ENCODE data around the gene SRGAP2C. TPM values are rescaled to one million over a fixed set of nuclear protein-coding genes. Genes with fewer than 3 reads are reported as not detected.
"Not testable (repeated sequence)": the region's sequence is repeated elsewhere in the genome, so short reads cannot be mapped to it uniquely, and the experiment has no call there.

Gene SRGAP2C
- polyA plus RNA-seq, 1 donor, result 26.2 TPM

GRCh38 chr1:121332599-121333562, 148.1 kb downstream of the SRGAP2C start:
- not testable (repeated sequence) for DNase-seq (ENCODE audit: low read depth)

GRCh38 chr1:121337958-121338357, 153.2 kb downstream of the SRGAP2C start:
- DNase-seq (ENCODE audit: low read depth), result not testable (repeated sequence)

GRCh38 chr1:121339611-121340010, 154.8 kb downstream of the SRGAP2C start:
- DNase-seq (ENCODE audit: low read depth), result not testable (repeated sequence)

GRCh38 chr1:121343311-121343906, 158.6 kb downstream of the SRGAP2C start:
- DNase-seq (ENCODE audit: low read depth), result not testable (repeated sequence)

- DNase-seq (ENCODE audit: low read depth), result not testable (repeated sequence)
These were observed 159.6 kb downstream of the SRGAP2C start for GRCh38 chr1:121344355-121344754.

GRCh38 chr1:121346654-121347053, 161.9 kb downstream of the SRGAP2C start:
- DNase-seq (ENCODE audit: low read depth), result not testable (repeated sequence)

GRCh38 chr1:121347476-121347875, 162.7 kb downstream of the SRGAP2C start:
- not testable (repeated sequence) for DNase-seq (ENCODE audit: low read depth)

GRCh38 chr1:121348115-121348514, 163.3 kb downstream of the SRGAP2C start:
- not testable (repeated sequence) for DNase-seq (ENCODE audit: low read depth)

GRCh38 chr1:121349332-121349967, 164.7 kb downstream of the SRGAP2C start:
- not testable (repeated sequence) for DNase-seq (ENCODE audit: low read depth)

- not testable (repeated sequence) for DNase-seq (ENCODE audit: low read depth)
These were observed 171.1 kb downstream of the SRGAP2C start for GRCh38 chr1:121355711-121356420.

GRCh38 chr1:121356819-121357218, 172.0 kb downstream of the SRGAP2C start:
- not testable (repeated sequence) for DNase-seq (ENCODE audit: low read depth)

GRCh38 chr1:121360531-121360930, 175.8 kb downstream of the SRGAP2C start:
- DNase-seq (ENCODE audit: low read depth), result not testable (repeated sequence)

GRCh38 chr1:121361451-121362233, 176.9 kb downstream of the SRGAP2C start:
- not testable (repeated sequence) for DNase-seq (ENCODE audit: low read depth)

GRCh38 chr1:121362234-121362883, 177.6 kb downstream of the SRGAP2C start:
- DNase-seq (ENCODE audit: low read depth), result not testable (repeated sequence)

GRCh38 chr1:121365316-121365715, 180.5 kb downstream of the SRGAP2C start:
- DNase-seq (ENCODE audit: low read depth), result not testable (repeated sequence)

- not testable (repeated sequence) for DNase-seq (ENCODE audit: low read depth)
These were observed 180.9 kb downstream of the SRGAP2C start for GRCh38 chr1:121365723-121366122.

GRCh38 chr1:121366171-121366570, 181.4 kb downstream of the SRGAP2C start:
- not testable (repeated sequence) for DNase-seq (ENCODE audit: low read depth)

- DNase-seq (ENCODE audit: low read depth), result not testable (repeated sequence)
These were observed 184.1 kb downstream of the SRGAP2C start for GRCh38 chr1:121368910-121369309.

- not testable (repeated sequence) for DNase-seq (ENCODE audit: low read depth)
These were observed 185.2 kb downstream of the SRGAP2C start for GRCh38 chr1:121369959-121370358.

GRCh38 chr1:121374851-121375367, 190.1 kb downstream of the SRGAP2C start:
- DNase-seq (ENCODE audit: low read depth), result not testable (repeated sequence)
